Measurements from ENCODE around the gene AADACL4. TPM values are rescaled to one million over a fixed set of nuclear protein-coding genes. Genes with fewer than 3 reads are reported as not detected.
A peak's percentile ranks its signal among the peaks of the same experiment; 100 is the strongest.

Gene AADACL4
- total and polyA plus RNA-seq, 9 of the 15 experiments (the other 6 are each of a cell fraction or from before 2014, with no cell fraction given): not detected

GRCh38 chr1:12617901-12618660 lies 25.8 kb upstream of the AADACL4 start, which contains the start of gene DHRS3 (continued):
- TF ChIP-seq ZFP91 (CRISPR knock-in tag; IDR thresholded peaks at IDR 0.05) (no peak), HMGN3 (IDR thresholded peaks at IDR 0.05; ENCODE audit: borderline replicate concordance, extremely low read depth, insufficient read length, low read depth, low read length) (peak; percentile 96), ARNT (IDR thresholded peaks at IDR 0.05) (no peak), MAFF (IDR thresholded peaks at IDR 0.05; ENCODE audit: low read length) (no peak), MXD1 (CRISPR knock-in tag; IDR thresholded peaks at IDR 0.05; ENCODE audit: borderline replicate concordance, poor library complexity, severe bottlenecking) (no peak), ELK1 (CRISPR knock-in tag; IDR thresholded peaks at IDR 0.05) (no peak), EGR1 (conservative IDR thresholded peaks at IDR 0.05) (no peak), ZBTB12 (CRISPR knock-in tag; IDR thresholded peaks at IDR 0.05) (no peak), ESRRB (CRISPR knock-in tag; IDR thresholded peaks at IDR 0.05; ENCODE audit: borderline replicate concordance) (no peak), CEBPZ (IDR thresholded peaks at IDR 0.05; ENCODE audit: borderline replicate concordance, low read depth, low read length) (no peak), HNRNPL (IDR thresholded peaks at IDR 0.05; ENCODE audit: low read depth, low read length) (no peak), OTX1 (CRISPR knock-in tag; IDR thresholded peaks at IDR 0.05) (no peak), DIDO1 (tag; IDR thresholded peaks at IDR 0.05; ENCODE audit: low read depth) (no peak), DLX4 (CRISPR knock-in tag; IDR thresholded peaks at IDR 0.05) (no peak), ZNF41 (CRISPR knock-in tag; conservative IDR thresholded peaks at IDR 0.05) (no peak), RBM34 (IDR thresholded peaks at IDR 0.05; ENCODE audit: borderline replicate concordance, insufficient read depth, low read length) (no peak)

Data from K562 (cell line).